ENCODE measurements around the gene ELL3. TPM values are rescaled to one million over a fixed set of nuclear protein-coding genes. Genes with fewer than 3 reads are reported as not detected.
"Not testable (repeated sequence)": the region's sequence is repeated elsewhere in the genome, so short reads cannot be mapped to it uniquely, and the experiment has no call there.

Gene ELL3, protein sequence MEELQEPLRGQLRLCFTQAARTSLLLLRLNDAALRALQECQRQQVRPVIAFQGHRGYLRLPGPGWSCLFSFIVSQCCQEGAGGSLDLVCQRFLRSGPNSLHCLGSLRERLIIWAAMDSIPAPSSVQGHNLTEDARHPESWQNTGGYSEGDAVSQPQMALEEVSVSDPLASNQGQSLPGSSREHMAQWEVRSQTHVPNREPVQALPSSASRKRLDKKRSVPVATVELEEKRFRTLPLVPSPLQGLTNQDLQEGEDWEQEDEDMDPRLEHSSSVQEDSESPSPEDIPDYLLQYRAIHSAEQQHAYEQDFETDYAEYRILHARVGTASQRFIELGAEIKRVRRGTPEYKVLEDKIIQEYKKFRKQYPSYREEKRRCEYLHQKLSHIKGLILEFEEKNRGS
- polyA plus RNA-seq (2014; cell fraction: cytosol; rRNA removed), result not detected in 2 replicates
- polyA plus RNA-seq (2014; cell fraction: nucleus; rRNA removed), result not detected in 2 replicates

DNA sequence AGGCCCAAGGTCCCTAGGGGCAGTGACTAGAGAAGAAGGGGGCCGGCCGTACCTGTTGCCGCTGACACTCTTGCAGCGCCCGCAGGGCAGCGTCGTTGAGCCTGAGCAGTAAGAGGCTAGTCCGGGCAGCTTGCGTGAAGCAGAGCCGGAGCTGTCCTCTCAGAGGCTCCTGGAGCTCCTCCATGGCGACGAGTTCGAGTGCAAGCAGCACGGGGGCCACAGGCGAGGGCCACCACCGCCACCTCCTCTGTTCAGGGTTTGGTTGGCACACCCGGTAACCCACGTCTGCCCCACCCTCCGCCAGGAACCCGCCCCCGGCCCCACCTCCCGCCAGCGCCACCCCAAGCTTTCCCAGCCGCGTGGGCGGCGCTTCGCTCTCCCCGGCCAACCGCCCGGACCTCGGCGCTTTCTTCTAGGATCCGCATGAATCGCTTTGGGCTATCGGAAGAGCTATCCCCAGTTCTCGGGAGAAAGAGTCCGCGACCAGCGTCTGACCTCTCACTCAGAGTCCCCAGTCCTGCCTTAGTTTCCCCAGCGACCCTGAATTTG lies at the start of gene ELL3:
Gene ELL3 (minus strand): TSS at position 249 of the 549 bp plus-strand sequence. CDS start 65 bp downstream, at position 184.
- no peak for DNase-seq (ENCODE audit: low spot score)

- DNase-seq (ENCODE audit: low spot score), result no peak
Observed at GRCh38 chr15:43826029-43826507, 49.3 kb upstream of the ELL3 start.

DNA sequence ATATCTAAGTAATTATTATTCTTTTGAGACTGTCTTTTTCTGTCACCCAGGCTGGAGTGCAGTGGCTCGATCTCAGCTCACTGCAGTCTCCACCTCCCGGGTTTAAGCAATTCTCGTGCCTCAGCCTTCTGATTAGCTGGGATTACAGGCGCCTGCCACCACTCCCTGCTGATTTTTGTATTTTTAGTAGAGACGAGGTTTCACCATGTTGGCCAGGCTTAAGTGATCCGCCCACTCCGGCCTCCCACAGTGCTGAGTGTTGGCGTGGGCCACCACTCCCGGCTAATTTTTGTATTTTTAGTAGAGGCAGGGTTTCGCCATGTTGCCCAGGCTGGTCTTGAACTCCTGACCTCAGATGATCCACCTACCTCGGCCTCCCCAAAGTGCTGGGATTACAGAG lies 48.5 kb upstream of the ELL3 start:
- DNase-seq (ENCODE audit: low spot score), result not testable (repeated sequence)

DNA sequence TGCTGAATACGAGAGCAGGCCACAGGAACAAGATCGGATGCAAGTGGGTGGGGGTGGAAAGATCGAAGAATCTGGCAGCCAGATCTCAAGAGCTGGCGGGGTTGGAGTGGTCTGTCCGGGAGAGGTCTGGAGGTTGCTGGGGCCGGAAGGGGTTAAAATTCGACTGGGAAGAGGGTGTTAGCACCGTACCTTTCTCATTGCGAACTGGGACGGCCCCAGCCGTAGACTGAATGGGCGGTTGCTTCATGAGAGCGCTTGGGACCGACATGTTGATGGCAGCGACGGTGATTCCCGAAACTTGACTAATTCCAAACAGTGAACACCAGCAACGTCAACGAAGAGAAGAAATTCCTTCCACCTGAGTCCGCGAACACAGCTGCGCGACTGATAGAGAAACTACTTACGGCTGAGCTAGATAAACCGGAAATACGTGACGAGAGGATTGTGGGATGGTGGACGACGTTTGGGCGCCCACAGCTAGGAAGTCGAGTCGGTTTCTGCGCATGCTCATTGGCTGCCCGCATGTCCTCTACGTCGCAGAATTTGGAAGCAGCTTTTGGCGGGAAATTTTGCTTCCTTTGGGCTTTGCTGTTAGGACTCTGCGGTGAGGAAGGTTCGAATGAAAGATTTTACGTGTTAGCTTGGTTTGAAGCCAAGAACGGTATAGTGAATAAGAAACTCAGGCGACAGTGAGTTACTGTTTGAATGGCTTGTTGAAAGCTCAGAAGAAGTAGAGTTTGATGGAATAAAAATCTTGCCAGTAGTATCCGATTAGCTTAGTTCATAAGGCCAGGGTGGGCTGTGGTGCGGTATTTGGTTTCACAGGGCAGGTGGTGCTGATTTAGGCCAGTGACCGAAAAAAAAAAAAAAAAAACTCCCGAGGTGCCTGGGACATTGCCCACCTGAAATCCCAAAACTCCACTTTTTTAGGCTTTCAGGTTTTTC lies 47.8 kb upstream of the ELL3 start, which contains the start of gene MFAP1:
Gene MFAP1 (minus strand): TSS at position 389 of the 945 bp plus-strand sequence. CDS start 121 bp downstream, at position 268.
- DNase-seq (ENCODE audit: low spot score), result peak; percentile 98

GRCh38 chr15:43821505-43821904 lies 44.7 kb upstream of the ELL3 start:
- DNase-seq (ENCODE audit: low spot score), result no peak

DNA sequence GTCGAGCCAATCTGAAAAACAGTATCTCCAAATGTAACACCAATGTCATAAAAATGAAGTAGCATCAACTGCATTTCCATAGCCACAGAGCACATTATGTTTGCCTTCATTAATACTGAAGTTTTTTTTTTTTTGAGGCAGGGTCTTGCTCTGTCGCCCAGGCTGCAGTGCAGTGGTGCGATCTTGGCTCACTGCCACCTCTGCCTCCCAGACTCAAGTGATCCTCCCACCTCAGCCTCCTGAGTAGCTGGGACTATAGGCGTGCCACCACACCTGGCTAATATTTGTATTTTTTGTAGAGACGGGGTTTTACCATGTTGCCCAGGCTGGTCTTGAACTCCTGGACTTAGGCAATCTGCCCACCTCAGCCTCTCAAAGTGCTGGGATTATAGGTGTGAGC lies 38.3 kb upstream of the ELL3 start:
- not testable (repeated sequence) for DNase-seq (ENCODE audit: low spot score)

DNA sequence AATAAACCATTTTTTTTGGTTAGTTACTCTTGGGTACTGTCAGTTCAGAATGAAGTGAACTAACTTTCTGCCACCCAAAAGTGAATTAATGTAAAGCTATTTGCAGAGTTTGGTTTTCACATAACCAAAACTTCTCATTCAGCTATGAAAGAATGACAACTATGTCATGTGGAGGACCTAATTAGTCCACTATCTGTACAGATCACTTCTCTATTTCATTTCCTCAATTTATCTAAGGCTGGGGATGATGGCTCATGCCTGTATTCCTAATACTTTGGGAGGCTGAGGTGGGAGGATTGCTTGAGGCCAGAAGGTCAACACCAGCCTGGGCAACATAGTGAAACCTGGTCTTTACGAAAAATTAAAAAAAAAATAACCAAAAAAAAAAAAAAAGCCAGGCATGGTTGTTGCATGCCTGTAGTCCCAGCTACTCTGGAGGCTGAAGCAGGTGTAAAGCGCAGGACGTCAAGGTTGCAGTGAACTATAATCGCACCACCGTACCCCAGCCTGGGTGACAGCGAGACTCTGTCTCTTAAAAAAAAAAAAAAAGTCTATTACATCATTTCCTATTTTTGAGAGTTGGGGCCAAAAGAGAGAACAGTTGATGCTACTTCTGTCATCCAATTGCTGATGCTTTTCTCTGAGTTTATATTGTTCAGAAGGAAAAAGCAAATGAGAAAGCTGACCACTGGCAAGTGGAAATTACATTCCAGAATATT lies 32.4 kb upstream of the ELL3 start:
- DNase-seq (ENCODE audit: low spot score), result no peak

GRCh38 chr15:43808435-43808950 lies 31.7 kb upstream of the ELL3 start:
- DNase-seq (ENCODE audit: low spot score), result no peak

- DNase-seq (ENCODE audit: low spot score), result not testable (repeated sequence)
Observed at GRCh38 chr15:43802676-43803075, 25.9 kb upstream of the ELL3 start.

DNA sequence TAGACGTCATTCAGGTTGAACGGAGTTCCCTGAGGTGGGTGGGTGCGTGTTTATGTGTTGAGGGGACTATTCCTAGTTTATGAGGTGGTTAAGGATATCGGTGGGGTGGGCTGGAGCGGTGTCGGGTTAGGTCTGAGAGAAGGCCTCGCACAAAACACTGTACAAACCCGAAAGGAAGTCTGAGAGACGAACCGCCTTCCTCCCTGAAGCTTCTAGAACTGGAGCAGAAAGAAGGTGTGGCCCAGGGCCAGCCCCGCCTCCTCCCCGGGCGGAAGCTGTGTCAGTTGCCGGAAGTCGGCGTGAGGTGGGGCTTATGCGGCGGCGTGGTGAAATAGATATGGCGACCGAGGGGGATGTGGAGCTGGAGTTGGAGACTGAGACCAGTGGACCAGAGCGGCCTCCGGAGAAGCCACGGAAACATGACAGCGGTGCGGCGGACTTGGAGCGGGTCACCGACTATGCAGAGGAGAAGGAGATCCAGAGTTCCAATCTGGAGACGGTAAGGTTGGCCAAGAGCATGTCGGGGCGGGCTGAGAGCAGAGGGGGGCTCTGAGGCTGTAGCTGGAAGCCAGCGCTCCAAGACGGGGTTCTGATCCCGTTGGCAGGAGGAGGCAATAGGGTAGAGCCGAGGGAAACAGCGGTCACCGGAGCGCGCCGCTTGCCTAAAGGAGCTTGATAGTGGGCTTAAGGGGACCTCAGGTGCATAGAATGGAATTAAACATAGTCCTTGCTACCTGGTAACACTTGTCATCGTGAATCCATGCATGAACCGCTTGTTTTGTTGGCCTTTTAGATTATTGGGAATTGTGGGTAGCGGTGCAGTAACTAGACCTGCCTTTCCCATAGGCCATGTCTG lies 23.7 kb upstream of the ELL3 start, which contains the start of gene HYPK:
Gene HYPK (plus strand): TSS at position 314 of the 856 bp plus-strand sequence. CDS start 24 bp downstream, at position 338.
- DNase-seq (ENCODE audit: low spot score), result peak; percentile 84

GRCh38 chr15:43799945-43800285 lies 23.1 kb upstream of the ELL3 start, which contains the start of gene SERINC4:
TSS of gene SERINC4 (minus strand) at chr15:43800220. CDS start at chr15:43799986, 234 bp downstream.
- DNase-seq (ENCODE audit: low spot score), result no peak

DNA sequence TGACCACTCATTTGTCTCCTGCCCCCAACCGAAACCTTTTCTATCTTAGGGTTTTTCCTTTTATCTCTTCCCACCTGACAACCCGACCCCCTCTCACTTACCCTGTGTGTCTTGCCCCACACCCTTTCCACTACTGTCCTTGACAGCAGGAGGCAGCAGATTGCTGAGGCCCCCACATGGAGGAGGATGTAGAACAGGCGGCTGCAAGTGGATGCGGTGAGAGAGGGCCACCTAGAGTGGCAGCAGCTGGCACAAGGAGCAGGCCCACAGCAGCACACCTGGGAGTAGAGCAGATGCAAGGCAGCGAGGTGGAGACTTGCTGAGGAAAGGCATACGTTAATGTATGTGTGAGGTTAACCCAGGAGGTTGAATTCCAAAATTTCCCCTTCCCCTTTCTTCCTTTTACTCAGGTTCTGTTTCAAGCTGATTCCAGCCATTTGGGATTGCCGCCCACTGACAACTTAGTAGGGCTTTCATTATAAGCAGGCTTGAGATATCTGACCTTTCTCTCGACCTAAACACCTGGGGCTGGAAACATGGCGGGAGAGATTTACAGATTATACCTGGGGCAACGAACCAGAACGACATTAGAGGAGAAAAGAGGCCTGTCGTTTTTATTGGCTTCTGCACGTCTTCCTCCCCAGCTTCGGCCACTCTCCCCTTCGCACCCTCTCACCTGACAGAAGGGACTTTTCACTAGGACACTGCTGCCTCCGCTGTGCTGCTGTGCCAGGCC lies 22.6 kb upstream of the ELL3 start:
- DNase-seq (ENCODE audit: low spot score), result no peak

GRCh38 chr15:43796566-43796965 lies 19.8 kb upstream of the ELL3 start:
- no peak for DNase-seq (ENCODE audit: low spot score)

DNA sequence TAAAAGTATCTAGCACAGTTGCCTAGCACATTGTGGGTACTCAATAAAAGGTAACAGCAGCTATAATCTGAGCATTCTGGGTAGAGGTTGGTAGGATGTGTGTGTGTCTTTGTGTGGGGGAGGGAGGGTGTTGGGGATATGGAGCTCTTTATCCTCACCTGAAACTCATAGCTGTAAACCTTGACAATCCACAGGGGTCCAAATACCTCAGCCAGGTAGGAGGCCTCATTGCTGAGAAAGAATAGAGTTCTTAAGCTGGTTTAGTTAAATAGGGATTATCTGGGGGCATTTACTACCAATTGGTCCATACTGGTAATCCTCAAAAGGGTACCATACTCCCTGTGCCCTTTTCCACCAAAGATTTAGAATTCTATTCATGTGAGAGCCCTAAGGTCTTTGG lies 19.2 kb upstream of the ELL3 start:
- DNase-seq (ENCODE audit: low spot score), result no peak

- no peak for DNase-seq (ENCODE audit: low spot score)
Observed at GRCh38 chr15:43795197-43795596, 18.4 kb upstream of the ELL3 start.

DNA sequence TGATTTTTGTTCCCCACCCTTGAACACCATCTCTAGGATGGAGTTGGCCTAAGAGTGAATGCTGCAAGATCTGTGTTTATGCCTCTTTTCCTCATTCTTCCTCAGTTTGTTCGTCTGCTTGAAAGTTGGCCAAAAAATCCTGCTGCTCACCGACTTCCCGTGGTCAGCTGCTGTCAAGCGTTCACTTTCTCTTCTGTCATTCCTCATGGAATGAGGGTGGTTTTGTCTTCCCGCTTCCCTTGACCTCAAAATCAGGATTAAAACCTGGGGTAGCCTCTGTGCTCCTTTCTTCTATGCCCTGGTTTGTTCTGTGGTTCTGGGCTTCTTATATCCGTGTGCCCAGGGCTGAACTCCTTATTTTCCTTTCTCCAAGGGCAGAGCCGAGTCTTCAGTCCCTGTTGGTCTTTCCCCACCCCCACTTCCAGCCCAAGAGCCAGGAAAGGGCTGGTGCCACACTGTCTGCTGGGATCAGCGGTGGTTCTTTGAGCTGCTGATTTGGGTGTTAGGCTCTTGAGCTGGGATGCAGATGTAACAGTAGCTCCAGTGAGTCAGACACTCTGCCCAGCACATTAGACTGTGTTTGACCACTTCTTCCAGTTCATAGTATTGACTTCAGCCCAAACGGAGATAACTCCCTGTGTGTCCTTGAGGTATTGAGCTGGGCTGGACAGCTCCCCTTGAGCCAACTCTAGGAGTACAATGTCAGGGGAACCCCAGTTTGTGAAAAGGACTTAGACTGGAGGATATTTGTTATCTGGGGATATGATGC lies 17.7 kb upstream of the ELL3 start:
- DNase-seq (ENCODE audit: low spot score), result no peak

- DNase-seq (ENCODE audit: low spot score), result no peak
Observed at GRCh38 chr15:43793647-43794046, 16.9 kb upstream of the ELL3 start.

All from SK-N-DZ (cell line).